T-helper 2 cell treated with Interferon-gamma antibody and Interleukin-4, amounts not matched to agents 5 μg/mL and 100 μg/mL, for 36 hours (primary cell): ENCODE measurements around the gene ARAP1.

Experiments used
- DNase-seq: peaks from one replicate; pipeline ENCODE4 v3.0.0; 2021; ENCODE audit warnings: low spot score
- H3K27ac Mint-ChIP-seq: one replicate; pipeline ENCODE4 v1.8.0; 2021; ENCODE audit warnings: mild to moderate bottlenecking, mixed read lengths
- H3K27me3 Mint-ChIP-seq: one replicate; pipeline ENCODE4 v1.8.0; 2021; ENCODE audit warnings: low read depth, mixed read lengths
- H3K36me3 Mint-ChIP-seq: one replicate; pipeline ENCODE4 v1.8.0; 2021; ENCODE audit warnings: low read depth, mixed read lengths
- H3K4me1 Mint-ChIP-seq: one replicate; pipeline ENCODE4 v1.8.0; 2021; ENCODE audit warnings: low read depth, mixed read lengths
- H3K4me3 Mint-ChIP-seq: one replicate; pipeline ENCODE4 v1.8.0; 2022; ENCODE audit warnings: mild to moderate bottlenecking, moderate library complexity, mixed read lengths
- H3K9me3 Mint-ChIP-seq: one replicate; pipeline ENCODE4 v1.8.0; 2021; ENCODE audit warnings: mixed read lengths

The ARAP1 gene

DNA sequence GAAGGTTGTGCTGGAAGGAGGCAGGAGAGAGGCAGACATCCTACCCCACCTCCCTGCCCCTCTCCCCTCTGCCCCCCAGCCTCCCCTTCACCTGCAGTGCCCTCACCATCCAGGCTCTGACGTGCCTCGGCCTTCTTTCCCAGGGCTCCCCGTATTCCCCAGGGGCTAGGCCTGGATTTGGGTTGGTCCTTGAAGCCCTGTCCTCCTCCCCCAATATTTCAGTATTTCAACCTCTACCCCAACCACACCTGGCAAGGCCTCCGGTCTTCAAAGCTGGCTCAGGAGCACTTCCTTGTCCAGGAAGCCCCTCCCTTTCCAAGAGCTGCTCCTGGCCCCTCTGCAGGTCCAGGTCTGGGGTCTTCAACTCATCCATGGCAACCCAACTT lies 69.4 kb downstream of the ARAP1 start:
- Mint-ChIP-seq H3K9me3 (no peaks in the 10 kb centered on the region), H3K4me3 (no peak overlapping the region), H3K27me3 (peaks cover 6% of the 10 kb centered on the region), H3K27ac (no peak overlapping the region), H3K4me1 (peaks cover 24% of the 10 kb centered on the region), H3K36me3 (peaks cover 15% of the 10 kb centered on the region)
- no peak for DNase-seq

DNA sequence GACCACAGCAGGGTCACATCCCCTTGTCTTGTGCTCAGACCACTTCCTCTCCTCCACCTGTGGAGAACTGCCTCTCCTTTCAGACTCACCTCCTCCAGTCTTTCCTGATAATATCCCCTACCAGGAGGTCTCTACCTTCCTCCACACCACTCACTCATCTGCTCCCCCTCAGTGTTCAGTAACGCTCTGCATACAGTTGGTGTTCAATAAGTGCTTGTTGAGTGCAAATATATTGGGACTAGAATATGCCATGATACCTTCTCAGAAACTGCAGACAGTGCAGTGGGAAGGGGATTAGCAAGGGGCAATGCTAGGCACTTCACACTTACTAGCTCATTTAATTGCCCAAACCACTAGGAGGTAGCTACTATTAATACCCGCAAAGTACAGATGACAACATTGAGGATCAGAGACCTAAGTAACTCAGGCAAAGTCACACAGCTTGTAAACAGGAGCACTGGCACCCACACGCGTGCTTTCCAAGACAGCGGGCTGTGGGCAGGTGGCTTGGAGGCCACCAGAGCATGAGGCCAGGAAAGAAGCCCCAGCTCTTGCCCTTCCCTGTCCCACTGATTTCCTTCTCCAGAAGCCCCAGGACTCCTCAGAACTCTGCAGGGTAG lies 69.9 kb downstream of the ARAP1 start:
- Mint-ChIP-seq H3K4me1 (peaks cover 24% of the 10 kb centered on the region), H3K9me3 (no peaks in the 10 kb centered on the region), H3K4me3 (no peak overlapping the region), H3K27ac (no peak overlapping the region), H3K36me3 (peaks cover 15% of the 10 kb centered on the region), H3K27me3 (peaks cover 8% of the 10 kb centered on the region)
- DNase-seq = no peak

DNA sequence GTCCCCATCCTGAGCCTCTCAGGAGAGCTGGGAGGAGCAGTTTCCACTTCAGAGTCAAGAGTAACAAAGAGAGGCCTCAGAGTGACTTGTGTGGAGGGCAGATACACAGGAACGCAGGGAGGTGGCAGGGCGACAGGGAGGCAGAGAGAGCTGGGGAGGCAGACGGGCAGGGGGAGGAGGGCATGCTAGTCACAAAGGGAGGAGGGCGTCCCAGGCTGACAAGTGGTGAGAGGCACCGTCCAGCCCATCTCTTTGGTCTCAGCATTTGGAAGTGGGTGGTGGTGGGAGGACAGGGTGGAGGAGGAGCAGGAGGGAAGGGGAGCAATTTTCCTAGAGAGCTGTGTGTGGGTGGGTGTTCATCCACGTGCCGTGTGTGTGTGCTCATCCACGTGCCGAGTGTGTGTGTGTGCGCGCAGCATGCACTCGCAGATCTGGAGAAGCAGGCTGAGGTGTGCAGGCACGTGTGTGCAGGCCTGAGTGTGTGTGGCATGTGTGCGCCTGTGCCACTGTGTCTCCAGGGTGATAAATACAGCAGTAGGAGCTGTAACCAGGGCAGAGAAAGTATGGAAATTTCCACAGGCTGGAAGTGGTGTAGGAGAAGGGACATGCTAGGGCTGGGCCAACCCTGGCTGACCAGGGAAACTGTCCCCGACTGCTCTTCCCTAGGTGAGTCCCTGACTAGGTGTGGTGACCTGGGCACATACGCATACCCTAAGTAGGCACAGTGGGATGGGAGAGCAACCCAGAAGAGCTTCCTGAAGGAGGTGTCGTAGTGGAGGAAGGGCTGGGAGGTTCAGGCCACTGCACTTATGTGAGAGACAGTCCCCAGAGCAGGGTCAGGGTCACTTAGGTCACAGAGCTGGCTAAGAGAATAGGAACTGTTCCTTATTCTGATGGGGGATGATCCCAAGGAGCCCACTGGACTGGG lies 70.7 kb downstream of the ARAP1 start:
- H3K36me3 Mint-ChIP-seq = peaks cover 9% of the 10 kb centered on the region
- no peaks in the 10 kb centered on the region for H3K9me3 Mint-ChIP-seq
- DNase-seq = no peak
- H3K4me3 Mint-ChIP-seq = no peak overlapping the region
- H3K27ac Mint-ChIP-seq = no peak overlapping the region
- peaks cover 17% of the 10 kb centered on the region for H3K4me1 Mint-ChIP-seq
- peaks cover 14% of the 10 kb centered on the region for H3K27me3 Mint-ChIP-seq

DNA sequence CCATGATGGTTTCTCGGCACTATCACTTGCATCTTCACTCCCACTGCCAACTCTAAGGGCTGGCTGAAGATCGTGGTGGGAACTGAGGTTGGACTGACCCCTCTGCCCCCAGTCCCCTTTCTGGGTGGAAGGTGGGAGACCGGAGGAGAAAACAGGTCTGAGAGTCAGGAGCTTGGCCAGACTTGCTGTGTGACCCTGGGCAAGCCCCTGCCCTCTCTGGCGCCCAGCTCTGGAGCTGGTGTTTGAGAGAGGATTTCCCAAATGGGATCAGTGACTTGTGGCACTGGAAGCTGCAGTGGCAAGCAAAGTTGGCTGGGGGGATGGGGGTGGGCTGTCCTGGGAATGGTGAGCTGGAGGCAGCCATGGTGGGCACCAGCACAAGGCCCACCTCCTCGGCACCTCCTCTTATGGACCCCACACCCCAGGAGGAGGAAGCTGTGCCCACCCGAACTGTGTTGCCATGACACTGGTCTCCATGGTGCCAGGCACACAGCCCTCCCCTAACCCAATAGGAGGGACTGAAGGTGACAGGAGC lies 71.5 kb downstream of the ARAP1 start:
- Mint-ChIP-seq H3K9me3 (no peaks in the 10 kb centered on the region), H3K27ac (no peak overlapping the region), H3K4me1 (peaks cover 9% of the 10 kb centered on the region), H3K36me3 (peaks cover 5% of the 10 kb centered on the region), H3K4me3 (no peak overlapping the region), H3K27me3 (peaks cover 20% of the 10 kb centered on the region)
- no peak for DNase-seq

DNA sequence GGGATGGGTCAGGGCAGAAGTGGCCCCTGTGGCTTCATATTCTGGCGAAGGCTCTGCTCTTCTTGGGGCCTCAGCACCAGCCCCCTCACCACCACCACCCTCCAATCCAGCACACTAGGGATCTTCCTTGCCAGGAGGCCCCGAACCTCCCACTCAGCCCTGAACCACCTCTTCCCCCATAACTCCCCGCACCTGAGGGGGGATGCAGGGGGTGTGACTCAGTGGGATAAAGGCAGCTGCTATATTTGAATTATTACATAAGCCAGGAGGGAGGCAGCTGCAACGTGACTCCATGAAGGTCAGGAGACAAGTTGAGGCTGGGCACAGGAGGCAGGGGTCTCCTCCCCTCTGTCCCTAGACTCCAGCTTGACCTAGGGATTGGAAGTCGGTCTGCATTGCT lies 72.3 kb downstream of the ARAP1 start:
- DNase-seq = no peak
- no peak overlapping the region for H3K27ac Mint-ChIP-seq
- peaks cover 3% of the 10 kb centered on the region for H3K36me3 Mint-ChIP-seq
- no peak overlapping the region for H3K4me3 Mint-ChIP-seq
- H3K4me1 Mint-ChIP-seq = peaks cover 3% of the 10 kb centered on the region
- H3K9me3 Mint-ChIP-seq = no peaks in the 10 kb centered on the region
- peaks cover 28% of the 10 kb centered on the region for H3K27me3 Mint-ChIP-seq

DNA sequence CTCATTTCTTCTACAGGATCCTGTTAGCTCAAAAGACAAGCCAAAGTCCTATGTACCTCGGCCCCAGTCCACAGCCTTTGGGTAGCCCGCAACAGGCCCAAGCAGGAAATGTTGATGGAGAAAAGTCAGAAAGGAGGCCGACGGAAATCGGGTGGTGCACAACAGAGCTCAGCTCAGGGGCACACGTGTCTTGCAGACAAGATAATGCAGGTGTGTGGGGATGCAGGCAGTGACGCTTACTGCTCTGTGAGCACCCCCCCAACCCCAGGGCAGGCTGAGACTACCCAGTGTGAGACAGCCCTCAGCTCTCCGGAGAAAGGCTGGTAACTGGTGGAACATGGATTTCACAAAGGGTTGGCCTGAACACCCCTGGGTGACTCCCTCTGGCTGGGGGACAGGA lies 73.7 kb downstream of the ARAP1 start:
- peaks cover 3% of the 10 kb centered on the region for H3K4me1 Mint-ChIP-seq
- DNase-seq = no peak
- H3K27me3 Mint-ChIP-seq = peaks cover 42% of the 10 kb centered on the region
- H3K4me3 Mint-ChIP-seq = no peak overlapping the region
- peaks cover under 1% of the 10 kb centered on the region for H3K36me3 Mint-ChIP-seq
- H3K9me3 Mint-ChIP-seq = no peaks in the 10 kb centered on the region
- H3K27ac Mint-ChIP-seq = no peak overlapping the region

DNA sequence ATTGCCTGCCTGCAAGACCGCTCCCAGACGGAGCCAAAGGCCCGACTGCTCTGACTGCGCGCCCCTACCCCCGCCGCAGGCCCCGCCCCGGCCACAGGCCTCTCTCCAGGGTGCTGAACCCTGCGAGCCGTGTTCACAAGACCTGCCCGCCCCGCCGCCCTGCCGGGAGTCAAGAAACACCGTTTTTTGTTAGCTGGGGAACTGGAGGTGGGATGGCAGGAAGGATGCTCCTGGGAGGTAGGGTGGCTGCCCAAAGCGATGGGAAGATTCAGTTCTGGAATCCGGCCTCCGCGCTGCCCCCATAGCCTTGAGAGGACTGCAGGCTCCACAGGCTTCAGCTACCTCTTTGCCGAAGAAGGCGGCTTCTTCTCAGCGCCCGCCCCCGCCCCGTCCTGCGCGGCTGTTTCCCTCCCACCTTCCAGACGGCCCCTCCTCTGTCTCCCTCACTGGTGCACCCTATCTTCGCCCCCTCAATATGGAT lies 75.3 kb downstream of the ARAP1 start:
- Mint-ChIP-seq H3K4me1 (no peaks in the 10 kb centered on the region), H3K4me3 (no peak overlapping the region), H3K27ac (no peak overlapping the region), H3K27me3 (peaks cover 54% of the 10 kb centered on the region), H3K9me3 (no peaks in the 10 kb centered on the region), H3K36me3 (no peaks in the 10 kb centered on the region)
- DNase-seq = peak; percentile 71

DNA sequence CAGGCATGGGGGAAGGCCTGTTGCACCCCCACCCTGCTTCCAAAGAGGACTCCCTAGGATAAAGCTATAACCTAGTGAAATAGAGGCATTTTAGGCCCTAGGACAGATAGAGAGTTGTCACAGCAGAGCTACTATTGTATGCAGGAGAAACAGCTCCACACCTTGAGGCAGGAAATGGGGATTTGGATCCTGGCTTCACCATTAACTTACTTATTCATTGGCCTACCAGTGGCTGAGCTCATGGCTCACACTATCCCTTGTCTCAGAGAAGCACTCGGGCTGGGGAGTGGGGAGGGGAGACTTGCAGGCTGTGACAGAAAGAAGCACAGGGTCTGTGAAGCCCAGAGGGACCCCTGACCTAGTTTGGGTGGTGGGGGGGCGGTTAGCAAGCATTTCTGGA lies 77.0 kb downstream of the ARAP1 start:
- DNase-seq = no peak
- Mint-ChIP-seq H3K4me3 (no peak overlapping the region), H3K36me3 (no peaks in the 10 kb centered on the region), H3K4me1 (no peaks in the 10 kb centered on the region), H3K27ac (no peak overlapping the region), H3K9me3 (no peaks in the 10 kb centered on the region), H3K27me3 (peaks cover 65% of the 10 kb centered on the region)

DNA sequence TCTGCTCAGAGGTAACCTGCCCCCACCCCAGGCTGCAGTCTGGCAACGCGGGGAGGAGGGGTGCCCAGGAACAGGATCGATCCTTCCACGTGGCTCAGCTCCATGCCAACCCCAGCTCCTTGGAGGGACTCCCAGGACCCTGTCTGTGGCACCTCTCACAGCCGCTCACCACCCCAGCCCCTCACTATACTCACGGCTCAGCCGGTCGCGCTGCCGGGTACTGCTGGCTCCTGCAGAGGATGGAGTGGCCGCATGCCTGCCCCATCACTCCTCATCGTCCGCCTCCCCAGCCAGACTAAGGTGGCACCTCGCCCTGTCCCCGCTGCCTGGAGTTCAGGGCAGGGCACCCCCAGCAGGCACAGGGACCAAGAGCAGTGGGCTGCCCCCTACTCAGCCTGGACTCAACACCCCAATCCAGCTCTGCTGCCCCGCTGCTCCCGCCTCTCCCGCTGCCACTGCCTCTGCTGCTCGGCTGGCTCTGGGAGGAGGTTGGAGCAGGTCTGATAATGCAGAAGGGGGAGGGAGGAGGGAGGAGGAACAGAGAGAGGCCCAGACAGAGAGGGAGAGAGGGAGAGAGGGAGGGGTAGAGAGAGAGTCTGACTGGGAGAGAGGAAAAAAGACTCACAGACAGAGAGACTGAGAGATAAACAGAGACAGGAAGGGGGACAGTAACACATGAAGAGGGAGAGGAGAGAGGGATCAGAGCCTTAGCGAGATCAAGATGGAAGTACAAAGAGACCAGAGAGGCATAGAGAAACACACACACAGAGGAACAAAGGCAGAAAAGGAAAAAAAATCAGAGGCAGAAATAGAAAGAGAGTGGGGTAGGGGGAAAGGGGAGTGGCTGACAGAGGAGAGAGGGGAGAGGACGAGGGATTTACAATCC lies 78.0 kb downstream of the ARAP1 start, which contains the start of gene PDE2A:
PDE2A (minus strand) TSS at position 480 of the 886 bp plus-strand sequence; CDS start at position 265, 215 bp downstream.
- no peak within 1 kb of the TSS for H3K27ac Mint-ChIP-seq
- DNase-seq = no peak
- H3K27me3 Mint-ChIP-seq = peaks cover 65% of the 10 kb centered on the region
- no peak within 1 kb of the TSS for H3K4me3 Mint-ChIP-seq
- no peaks in the 10 kb centered on the region for H3K9me3 Mint-ChIP-seq
- peaks cover under 1% of the 10 kb centered on the region for H3K4me1 Mint-ChIP-seq
- no peaks in the 10 kb centered on the region for H3K36me3 Mint-ChIP-seq

DNA sequence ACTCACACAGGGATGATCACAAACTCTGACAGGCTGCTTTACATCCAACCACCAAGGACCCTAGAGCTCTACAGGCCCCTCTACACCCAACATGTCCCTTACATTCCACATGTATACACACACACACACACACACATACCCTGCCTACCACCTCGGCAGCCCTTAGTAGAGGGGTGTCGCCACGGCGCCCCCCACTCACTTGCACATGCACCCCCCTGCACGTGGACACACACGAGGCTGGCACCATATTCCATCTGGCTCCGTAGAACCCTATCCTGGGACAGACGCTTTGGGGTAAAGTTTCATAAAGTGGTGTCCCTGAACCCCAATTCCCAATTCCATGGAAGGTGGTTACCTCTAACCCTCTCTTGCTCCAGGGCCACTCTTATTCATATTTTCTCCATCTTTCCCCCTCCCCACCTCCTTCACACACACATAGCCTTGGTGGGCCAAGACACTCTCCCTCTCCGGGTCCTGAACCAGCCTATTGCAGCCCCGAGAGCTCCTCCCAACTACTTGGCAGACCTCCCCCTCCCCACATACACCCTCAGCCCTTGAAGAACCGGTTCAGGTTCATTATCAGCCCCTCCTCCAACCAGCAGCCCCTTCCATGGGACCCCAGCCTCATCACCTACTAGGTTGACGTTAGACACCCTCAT lies 78.8 kb downstream of the ARAP1 start:
- Mint-ChIP-seq H3K27ac (no peak overlapping the region), H3K4me1 (peaks cover 5% of the 10 kb centered on the region), H3K9me3 (no peaks in the 10 kb centered on the region), H3K27me3 (peaks cover 65% of the 10 kb centered on the region), H3K4me3 (no peak overlapping the region), H3K36me3 (no peaks in the 10 kb centered on the region)
- no peak for DNase-seq

DNA sequence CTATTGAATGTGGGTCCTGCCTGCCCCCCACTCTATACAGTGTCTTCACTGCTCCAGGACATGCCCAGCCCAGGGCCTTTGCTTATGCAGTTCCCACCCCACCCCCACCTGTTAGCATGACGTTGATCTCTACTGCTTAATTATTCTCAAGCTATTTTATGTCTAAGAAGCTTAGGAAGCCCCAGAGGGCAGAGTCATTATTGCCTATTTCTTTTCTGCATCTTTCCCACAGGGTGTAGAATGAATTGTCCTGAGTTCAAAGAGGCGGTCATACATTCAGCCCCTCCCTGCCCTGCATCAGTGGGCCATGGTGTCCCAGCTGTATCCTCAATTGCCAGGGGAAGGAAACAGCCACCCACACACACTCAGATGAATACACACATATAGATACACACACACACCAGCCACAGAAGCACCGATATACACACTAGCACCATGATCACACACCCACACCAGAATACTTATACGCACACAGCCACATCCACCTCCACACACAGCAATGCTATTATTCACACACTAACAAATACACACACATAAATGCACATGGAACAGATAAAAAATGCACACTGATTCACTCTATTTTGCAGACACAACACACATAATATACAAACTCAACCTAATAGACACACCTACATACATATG lies 79.5 kb downstream of the ARAP1 start:
- Mint-ChIP-seq H3K4me1 (peaks cover 6% of the 10 kb centered on the region), H3K27me3 (peaks cover 58% of the 10 kb centered on the region), H3K9me3 (no peaks in the 10 kb centered on the region), H3K4me3 (no peak overlapping the region), H3K27ac (no peak overlapping the region), H3K36me3 (no peaks in the 10 kb centered on the region)
- no peak for DNase-seq

DNA sequence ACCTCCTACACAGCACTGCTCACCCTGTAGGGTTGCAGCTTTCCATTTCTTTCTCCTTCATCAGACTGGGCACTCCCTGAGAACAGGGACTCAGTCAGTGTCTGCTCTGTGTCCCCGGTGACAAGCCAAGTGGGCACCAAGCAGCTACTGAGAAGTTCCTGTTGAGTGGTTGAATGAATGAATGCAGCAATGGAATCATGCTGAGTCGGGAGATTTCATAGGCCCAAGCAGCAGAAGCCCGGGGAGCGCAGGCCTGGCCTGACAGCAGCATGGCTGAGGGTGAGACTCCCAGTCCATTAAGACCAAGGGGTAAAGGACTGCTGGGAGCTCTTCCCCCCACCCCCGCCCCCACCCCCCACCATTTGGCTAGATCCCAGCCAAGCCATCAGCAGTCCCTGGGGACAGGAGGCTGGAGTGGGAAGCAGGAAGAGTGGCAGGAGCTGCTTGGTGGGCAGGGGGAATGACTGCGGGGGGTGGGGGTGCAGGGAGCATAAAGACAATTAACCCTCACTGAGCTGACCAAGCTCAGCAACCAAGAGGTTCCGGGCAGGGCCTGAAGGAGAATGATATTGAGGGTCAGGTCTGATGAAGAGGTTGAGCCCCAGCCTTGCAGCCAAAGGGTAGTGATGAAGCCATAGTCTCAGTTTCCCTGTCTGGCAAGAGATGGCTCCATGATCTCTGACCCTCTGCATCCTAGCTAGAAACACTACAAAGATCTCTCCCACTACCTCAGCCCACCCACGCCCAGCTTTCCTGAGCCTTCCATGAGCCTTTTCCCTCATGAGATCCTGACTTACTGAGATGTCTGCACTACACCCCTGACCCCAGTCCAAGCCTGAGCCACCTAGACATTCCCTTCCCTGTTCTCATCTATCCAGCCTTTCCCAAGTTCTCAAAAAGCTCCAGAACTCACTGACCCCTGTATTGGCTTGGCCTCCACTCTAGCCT lies 80.8 kb downstream of the ARAP1 start:
- Mint-ChIP-seq H3K9me3 (peaks cover 8% of the 10 kb centered on the region), H3K27ac (no peak overlapping the region), H3K36me3 (no peaks in the 10 kb centered on the region), H3K27me3 (peaks cover 55% of the 10 kb centered on the region), H3K4me1 (peaks cover 6% of the 10 kb centered on the region), H3K4me3 (no peak overlapping the region)
- no peak for DNase-seq
